Left renal pelvis (tissue), 4 donors: ENCODE data around the gene PLEKHJ1. TPM values are rescaled to one million over a fixed set of nuclear protein-coding genes. Genes with fewer than 3 reads are reported as not detected.

ENCODE experiments used
- DNase-seq, 4 donors: peaks; one replicate each; pipeline ENCODE4 v3.0.0-alpha.2; 2013; ENCODE audit warnings: low read depth in 4 of 4, low spot score in 3 of 4
- polyA plus RNA-seq, 4 donors: library from polyadenylated mRNA; unstranded; fragments of 120-200 nt; gene quantifications; one replicate each; pipeline ENCODE4 v1.2.1, GENCODE V29; 2013; ENCODE audit not compliant: insufficient read length in 4 of 4

The PLEKHJ1 gene
- polyA plus RNA-seq, 4 donors = 53.6 to 86.5 (median 56.1) TPM

- DNase-seq = no peak
Measured at GRCh38 chr19:2239771-2240770, 3.9 kb upstream of the PLEKHJ1 start.

- DNase-seq = no peak
Measured at GRCh38 chr19:2239173-2239572, 3.0 kb upstream of the PLEKHJ1 start.

- DNase-seq = no peak
Measured at GRCh38 chr19:2237869-2238153, 1.7 kb upstream of the PLEKHJ1 start.

- DNase-seq = no peak
Measured at GRCh38 chr19:2237051-2237868, 1.1 kb upstream of the PLEKHJ1 start.

- DNase-seq = no peak
Measured at GRCh38 chr19:2236064-2236313, 140 bp downstream of the PLEKHJ1 start.

- DNase-seq = no peak
Measured at GRCh38 chr19:2235381-2236063, 607 bp downstream of the PLEKHJ1 start.

GRCh38 chr19:2234996-2235380 is 1.1 kb downstream of the PLEKHJ1 start:
- DNase-seq = no peak

- DNase-seq = no peak
Measured at GRCh38 chr19:2233601-2234280, 2.4 kb downstream of the PLEKHJ1 start.

- no peak for DNase-seq
Measured at GRCh38 chr19:2232286-2233151, 3.6 kb downstream of the PLEKHJ1 start.

GRCh38 chr19:2231621-2232221 is 4.4 kb downstream of the PLEKHJ1 start:
- DNase-seq = no peak

GRCh38 chr19:2230807-2231533 is 5.2 kb downstream of the PLEKHJ1 start:
- DNase-seq = no peak

- no peak for DNase-seq
Measured at GRCh38 chr19:2230033-2230531, 6.0 kb downstream of the PLEKHJ1 start.

- DNase-seq = no peak
Measured at GRCh38 chr19:2229103-2230032, 6.8 kb downstream of the PLEKHJ1 start.

GRCh38 chr19:2228157-2229030 is 7.7 kb downstream of the PLEKHJ1 start:
- no peak for DNase-seq

GRCh38 chr19:2227415-2228156 is 8.5 kb downstream of the PLEKHJ1 start:
- DNase-seq = no peak

GRCh38 chr19:2226840-2227360 is 9.2 kb downstream of the PLEKHJ1 start:
- DNase-seq = no peak
